RWPE1 (cell line): Measurements from ENCODE around the gene TLK2.
"Not testable (repeated sequence)": the region's sequence is repeated elsewhere in the genome, so short reads cannot be mapped to it uniquely, and the experiment has no call there.

Source experiments
- CTCF ChIA-PET: fragments of 350-600 bp; sonication (Branson Sonifier 250); formaldehyde crosslinking; extraction: SDS; loops from one replicate; lab custom pipeline; 2021; lab: Yijun Ruan, JAX
- POLR2A ChIA-PET: fragments of 400-600 bp; formaldehyde crosslinking; extraction: SDS; loops from one replicate; lab custom pipeline; 2020; ENCODE audit warnings: antibody characterized with exemption; ENCODE audit not compliant: low non-redundant PET; lab: Yijun Ruan, JAX
- DNase-seq: peaks from one replicate; pipeline ENCODE4 v3.0.0; 2012; ENCODE audit warnings: low spot score
- H3K27ac ChIP-seq: fragments of 450-650 bp; 2 replicates; pipeline ENCODE4 v1.5.1; 2017
- TF ChIP-seq, protein P1 (sequence below): fragments of 450-650 bp; conservative IDR thresholded peaks from 2 replicates; pipeline ENCODE4 v1.5.1; 2017; ENCODE audit warnings: low read depth, mild to moderate bottlenecking

TLK2 gene

DNA sequence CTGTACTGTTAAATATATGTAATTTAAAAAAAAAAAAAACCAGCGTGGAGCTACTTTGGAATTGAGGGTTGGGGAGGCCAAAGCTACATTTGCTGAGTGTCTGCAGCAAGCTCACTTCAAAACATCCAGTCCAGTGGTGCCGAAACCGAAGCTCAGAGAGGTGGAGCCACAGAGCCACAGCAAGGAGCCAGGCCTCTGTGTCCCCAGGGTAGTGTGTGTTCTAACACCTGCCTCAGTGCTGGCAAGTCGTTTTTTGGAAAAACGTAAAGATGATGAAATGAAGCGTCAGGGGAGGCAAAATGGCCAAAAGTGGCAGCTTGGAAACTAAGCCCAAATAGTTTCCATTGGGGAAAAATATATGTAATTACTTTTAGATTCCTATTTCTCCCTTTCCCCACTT is 112.7 kb downstream of the TLK2 start:
- TF ChIP-seq, protein P1, sequence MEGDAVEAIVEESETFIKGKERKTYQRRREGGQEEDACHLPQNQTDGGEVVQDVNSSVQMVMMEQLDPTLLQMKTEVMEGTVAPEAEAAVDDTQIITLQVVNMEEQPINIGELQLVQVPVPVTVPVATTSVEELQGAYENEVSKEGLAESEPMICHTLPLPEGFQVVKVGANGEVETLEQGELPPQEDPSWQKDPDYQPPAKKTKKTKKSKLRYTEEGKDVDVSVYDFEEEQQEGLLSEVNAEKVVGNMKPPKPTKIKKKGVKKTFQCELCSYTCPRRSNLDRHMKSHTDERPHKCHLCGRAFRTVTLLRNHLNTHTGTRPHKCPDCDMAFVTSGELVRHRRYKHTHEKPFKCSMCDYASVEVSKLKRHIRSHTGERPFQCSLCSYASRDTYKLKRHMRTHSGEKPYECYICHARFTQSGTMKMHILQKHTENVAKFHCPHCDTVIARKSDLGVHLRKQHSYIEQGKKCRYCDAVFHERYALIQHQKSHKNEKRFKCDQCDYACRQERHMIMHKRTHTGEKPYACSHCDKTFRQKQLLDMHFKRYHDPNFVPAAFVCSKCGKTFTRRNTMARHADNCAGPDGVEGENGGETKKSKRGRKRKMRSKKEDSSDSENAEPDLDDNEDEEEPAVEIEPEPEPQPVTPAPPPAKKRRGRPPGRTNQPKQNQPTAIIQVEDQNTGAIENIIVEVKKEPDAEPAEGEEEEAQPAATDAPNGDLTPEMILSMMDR = no peak
- CTCF ChIA-PET = interaction anchor here (1.0 kb wide), 1 partner anchor 26 kb away, joined by 7 read pairs; no protein-coding TSS in a partner anchor
- POLR2A ChIA-PET = interaction anchor here (0.7 kb wide), 1 partner anchor 30 kb away, joined by 3 read pairs; no protein-coding TSS in a partner anchor
- 0 out of 2 replicates have a peak overlapping the region, but pooled peaks have one; percentile 4 for H3K27ac ChIP-seq
- DNase-seq = no peak

DNA sequence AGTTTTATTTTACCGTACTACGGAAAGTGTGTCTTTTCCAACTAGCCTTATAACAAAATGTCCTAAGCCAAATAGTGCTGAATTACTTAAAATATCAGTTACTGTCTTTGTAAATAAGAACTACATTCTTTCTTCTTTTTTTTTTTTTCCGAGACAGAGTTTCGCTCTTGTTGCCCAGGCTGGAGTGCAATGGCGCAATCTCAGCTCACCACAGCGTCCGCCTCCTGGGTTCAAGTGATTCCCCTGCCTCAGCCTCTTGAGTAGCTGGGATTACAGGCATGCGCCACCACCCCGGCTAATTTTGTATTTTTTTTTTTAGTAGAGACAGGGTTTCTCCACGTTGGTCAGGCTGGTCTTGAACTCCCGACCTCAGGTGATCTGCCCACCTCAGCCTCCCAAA is 113.2 kb downstream of the TLK2 start:
- POLR2A ChIA-PET = interaction anchor here (0.7 kb wide), 1 partner anchor 30 kb away, joined by 3 read pairs; no protein-coding TSS in a partner anchor
- DNase-seq = not testable (repeated sequence)
- CTCF ChIA-PET = interaction anchor here (1.0 kb wide), 1 partner anchor 26 kb away, joined by 7 read pairs; no protein-coding TSS in a partner anchor
- peak overlapping the region; percentile 23; the same call in 1 of the 2 replicates for H3K27ac ChIP-seq

DNA sequence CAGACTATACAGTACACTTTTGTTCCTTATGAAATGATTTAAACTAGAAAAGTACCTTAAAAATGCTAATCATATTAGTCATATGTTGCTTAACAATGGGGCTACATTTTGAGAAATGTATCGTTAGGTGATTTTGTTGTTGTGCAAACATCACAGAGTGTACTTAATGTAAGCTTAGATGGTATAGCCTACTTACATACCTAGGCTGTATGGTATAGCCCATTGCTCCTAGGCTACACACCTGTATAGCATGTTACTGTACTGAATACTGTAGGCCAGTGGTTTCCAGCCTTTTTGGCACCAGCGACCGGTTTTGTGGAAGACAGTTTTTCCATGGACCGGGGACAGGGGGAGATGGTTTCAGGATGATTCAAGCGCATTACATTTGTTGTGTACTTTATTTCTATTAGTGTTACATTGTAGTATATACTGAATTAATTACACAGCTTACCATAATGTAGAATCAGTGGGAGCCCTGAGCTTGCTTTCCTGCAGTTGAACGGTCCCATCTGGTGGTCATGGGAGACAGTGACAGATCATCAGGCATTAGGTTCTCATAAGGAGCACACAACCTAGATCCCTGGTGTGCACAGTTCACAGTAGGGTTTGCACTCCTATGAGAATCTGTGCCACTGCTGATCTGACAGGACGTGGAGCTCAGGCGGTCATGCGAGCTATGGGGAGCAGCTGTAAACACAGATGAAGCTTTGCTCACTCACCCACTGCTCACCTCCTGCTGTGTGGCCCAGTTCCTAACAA is 113.9 kb downstream of the TLK2 start:
- DNase-seq = peak; percentile 28
- TF ChIP-seq, protein P1 = no peak
- ChIA-PET POLR2A (interaction anchor here (0.6 kb wide), 1 partner anchor 404 kb away, joined by 3 read pairs; no protein-coding TSS in a partner anchor), CTCF (interaction anchor here (0.6 to 1.2 kb wide), 3 partner anchors 27 to 169 kb away, joined by 3 read pairs; partner anchors contain the start of gene METTL2A)
- no peak overlapping the region for H3K27ac ChIP-seq

DNA sequence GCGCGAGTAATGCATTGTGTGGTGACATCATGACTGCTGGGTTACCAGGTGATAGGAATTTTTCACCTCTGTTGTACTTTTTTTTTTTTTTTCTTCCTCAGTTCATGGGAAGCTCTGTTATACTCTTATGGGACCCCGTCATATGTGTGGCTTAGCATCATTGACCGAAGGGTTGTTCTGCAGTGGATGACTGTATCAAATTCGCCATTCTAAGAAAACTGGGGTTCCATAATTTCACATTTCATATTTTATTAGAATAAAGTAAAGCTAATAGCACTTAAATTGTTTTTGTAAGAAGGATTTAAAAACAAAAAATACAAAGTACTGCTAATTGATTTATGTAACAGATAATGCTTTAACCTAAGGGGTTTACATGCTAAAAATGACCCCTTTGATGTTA is 116.9 kb downstream of the TLK2 start:
- DNase-seq = no peak
- POLR2A ChIA-PET = no interaction called here
- no peak overlapping the region for H3K27ac ChIP-seq
- TF ChIP-seq, protein P1 = no peak
- CTCF ChIA-PET = interaction anchor here (0.6 kb wide), 1 partner anchor 9 kb away, joined by 4 read pairs; no protein-coding TSS in a partner anchor

DNA sequence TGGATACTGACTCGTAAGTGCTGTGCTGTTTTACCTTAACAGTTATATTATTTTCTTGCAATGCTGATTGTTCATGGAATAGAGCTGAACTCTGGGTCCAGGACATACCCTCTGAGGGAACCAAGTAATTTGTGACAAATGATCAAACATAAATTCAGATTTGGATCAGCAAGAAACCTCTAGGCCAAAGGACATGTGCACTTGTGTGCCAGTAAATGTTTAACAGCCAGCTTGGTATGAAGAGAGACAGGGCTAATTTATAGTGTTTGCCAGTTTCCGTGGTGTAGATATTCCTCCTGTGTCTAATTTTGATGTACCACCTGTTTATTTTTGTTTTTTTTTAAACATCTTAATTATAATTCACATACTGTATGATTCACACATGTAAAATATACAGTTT is 118.0 kb downstream of the TLK2 start:
- no peak for DNase-seq
- H3K27ac ChIP-seq = no peak overlapping the region
- TF ChIP-seq, protein P1 = no peak
- ChIA-PET POLR2A (no interaction called here), CTCF (interaction anchor here (0.6 kb wide), 1 partner anchor 1135 kb away, joined by 3 read pairs; no protein-coding TSS in a partner anchor)

DNA sequence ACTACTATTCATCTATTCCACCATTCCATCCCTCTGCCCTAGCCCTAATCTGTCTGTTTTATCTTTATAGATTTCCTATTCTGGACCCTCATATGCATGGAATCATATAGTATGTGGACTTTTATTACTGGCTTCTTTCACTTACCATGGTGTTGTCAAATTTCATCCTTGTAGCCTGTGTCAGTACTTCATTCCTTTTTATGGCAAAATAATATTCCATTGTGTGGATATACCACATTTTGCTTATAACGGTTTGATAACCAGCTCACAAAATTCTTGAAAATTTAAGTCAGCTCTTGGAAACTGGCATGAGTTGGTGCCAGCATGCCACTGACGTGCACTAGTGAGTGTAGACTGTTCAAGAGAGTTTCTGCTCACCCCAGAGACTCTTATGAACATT is 118.5 kb downstream of the TLK2 start:
- TF ChIP-seq, protein P1 = no peak
- CTCF ChIA-PET = interaction anchor here (0.6 kb wide), 1 partner anchor 1134 kb away, joined by 3 read pairs; no protein-coding TSS in a partner anchor
- POLR2A ChIA-PET = no interaction called here
- DNase-seq = no peak
- no peak overlapping the region for H3K27ac ChIP-seq
